ENCODE results near the gene RGMA.

DNA sequence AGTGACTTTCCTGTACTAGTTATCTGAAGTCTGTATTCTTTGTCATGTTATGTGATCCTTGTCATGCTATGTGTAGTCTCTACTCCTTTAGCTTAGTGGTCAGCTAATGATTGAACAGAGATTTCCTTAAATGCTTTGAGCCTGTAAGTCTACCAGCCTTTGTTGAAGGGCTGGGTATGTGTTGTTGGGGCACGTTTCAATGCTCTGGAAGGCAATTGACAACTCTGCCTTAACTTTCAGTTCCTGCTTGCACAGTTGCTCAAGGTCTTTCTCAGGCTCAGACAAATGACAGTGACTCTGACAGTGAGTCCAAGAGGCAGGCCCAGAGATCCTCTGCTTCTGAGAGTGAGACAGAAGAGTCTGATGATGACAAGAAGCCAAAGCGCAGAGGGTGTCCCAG lies 99.5 kb downstream of the RGMA start:
- TF ChIP-seq, protein P1, sequence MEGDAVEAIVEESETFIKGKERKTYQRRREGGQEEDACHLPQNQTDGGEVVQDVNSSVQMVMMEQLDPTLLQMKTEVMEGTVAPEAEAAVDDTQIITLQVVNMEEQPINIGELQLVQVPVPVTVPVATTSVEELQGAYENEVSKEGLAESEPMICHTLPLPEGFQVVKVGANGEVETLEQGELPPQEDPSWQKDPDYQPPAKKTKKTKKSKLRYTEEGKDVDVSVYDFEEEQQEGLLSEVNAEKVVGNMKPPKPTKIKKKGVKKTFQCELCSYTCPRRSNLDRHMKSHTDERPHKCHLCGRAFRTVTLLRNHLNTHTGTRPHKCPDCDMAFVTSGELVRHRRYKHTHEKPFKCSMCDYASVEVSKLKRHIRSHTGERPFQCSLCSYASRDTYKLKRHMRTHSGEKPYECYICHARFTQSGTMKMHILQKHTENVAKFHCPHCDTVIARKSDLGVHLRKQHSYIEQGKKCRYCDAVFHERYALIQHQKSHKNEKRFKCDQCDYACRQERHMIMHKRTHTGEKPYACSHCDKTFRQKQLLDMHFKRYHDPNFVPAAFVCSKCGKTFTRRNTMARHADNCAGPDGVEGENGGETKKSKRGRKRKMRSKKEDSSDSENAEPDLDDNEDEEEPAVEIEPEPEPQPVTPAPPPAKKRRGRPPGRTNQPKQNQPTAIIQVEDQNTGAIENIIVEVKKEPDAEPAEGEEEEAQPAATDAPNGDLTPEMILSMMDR (conservative IDR thresholded peaks at IDR 0.05; ENCODE audit: low read depth in 2 of 2): no peak
- TF ChIP-seq, protein P2, sequence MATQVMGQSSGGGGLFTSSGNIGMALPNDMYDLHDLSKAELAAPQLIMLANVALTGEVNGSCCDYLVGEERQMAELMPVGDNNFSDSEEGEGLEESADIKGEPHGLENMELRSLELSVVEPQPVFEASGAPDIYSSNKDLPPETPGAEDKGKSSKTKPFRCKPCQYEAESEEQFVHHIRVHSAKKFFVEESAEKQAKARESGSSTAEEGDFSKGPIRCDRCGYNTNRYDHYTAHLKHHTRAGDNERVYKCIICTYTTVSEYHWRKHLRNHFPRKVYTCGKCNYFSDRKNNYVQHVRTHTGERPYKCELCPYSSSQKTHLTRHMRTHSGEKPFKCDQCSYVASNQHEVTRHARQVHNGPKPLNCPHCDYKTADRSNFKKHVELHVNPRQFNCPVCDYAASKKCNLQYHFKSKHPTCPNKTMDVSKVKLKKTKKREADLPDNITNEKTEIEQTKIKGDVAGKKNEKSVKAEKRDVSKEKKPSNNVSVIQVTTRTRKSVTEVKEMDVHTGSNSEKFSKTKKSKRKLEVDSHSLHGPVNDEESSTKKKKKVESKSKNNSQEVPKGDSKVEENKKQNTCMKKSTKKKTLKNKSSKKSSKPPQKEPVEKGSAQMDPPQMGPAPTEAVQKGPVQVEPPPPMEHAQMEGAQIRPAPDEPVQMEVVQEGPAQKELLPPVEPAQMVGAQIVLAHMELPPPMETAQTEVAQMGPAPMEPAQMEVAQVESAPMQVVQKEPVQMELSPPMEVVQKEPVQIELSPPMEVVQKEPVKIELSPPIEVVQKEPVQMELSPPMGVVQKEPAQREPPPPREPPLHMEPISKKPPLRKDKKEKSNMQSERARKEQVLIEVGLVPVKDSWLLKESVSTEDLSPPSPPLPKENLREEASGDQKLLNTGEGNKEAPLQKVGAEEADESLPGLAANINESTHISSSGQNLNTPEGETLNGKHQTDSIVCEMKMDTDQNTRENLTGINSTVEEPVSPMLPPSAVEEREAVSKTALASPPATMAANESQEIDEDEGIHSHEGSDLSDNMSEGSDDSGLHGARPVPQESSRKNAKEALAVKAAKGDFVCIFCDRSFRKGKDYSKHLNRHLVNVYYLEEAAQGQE (IDR thresholded peaks at IDR 0.05; ENCODE audit: unreplicated experiment): no peak
- TF ChIP-seq STAT1 (IDR thresholded peaks at IDR 0.05; ENCODE audit: unreplicated experiment) (no peak), EZH2 (IDR thresholded peaks at IDR 0.05; ENCODE audit: low read depth, unreplicated experiment) (no peak)

Data from GM23338 (cell line).